ENCODE measurements around the gene POFUT1.

POFUT1 gene

GRCh38 chr20:32208499-32209154 is 947 bp downstream of the POFUT1 start:
- DNase-seq, result no peak

GRCh38 chr20:32209850-32210605 is 2.3 kb downstream of the POFUT1 start:
- no peak for DNase-seq

- no peak for DNase-seq
Observed at GRCh38 chr20:32213870-32214269, 6.2 kb downstream of the POFUT1 start.

GRCh38 chr20:32215147-32215546 is 7.5 kb downstream of the POFUT1 start:
- no peak for DNase-seq

GRCh38 chr20:32215729-32216128 is 8.0 kb downstream of the POFUT1 start:
- DNase-seq, result no peak

GRCh38 chr20:32216179-32217142 is 8.8 kb downstream of the POFUT1 start:
- DNase-seq, result no peak

- no peak for DNase-seq
Observed at GRCh38 chr20:32218156-32218900, 10.6 kb downstream of the POFUT1 start.

GRCh38 chr20:32224463-32224862 is 16.8 kb downstream of the POFUT1 start:
- no peak for DNase-seq

- DNase-seq, result no peak
Observed at GRCh38 chr20:32226391-32226790, 18.7 kb downstream of the POFUT1 start.

- DNase-seq, result no peak
Observed at GRCh38 chr20:32227306-32227705, 19.6 kb downstream of the POFUT1 start.

- DNase-seq, result no peak
Observed at GRCh38 chr20:32227744-32228688, 20.3 kb downstream of the POFUT1 start.

GRCh38 chr20:32229251-32229747 is 21.6 kb downstream of the POFUT1 start:
- DNase-seq, result no peak

- no peak for DNase-seq
Observed at GRCh38 chr20:32230707-32231106, 23.0 kb downstream of the POFUT1 start.

GRCh38 chr20:32231245-32231644 is 23.6 kb downstream of the POFUT1 start:
- DNase-seq, result no peak

- DNase-seq, result no peak
Observed at GRCh38 chr20:32231847-32232246, 24.2 kb downstream of the POFUT1 start.

- DNase-seq, result no peak
Observed at GRCh38 chr20:32232326-32232886, 24.7 kb downstream of the POFUT1 start.

GRCh38 chr20:32233286-32233685 is 25.6 kb downstream of the POFUT1 start:
- no peak for DNase-seq

- no peak for DNase-seq
Observed at GRCh38 chr20:32234135-32234808, 26.6 kb downstream of the POFUT1 start.

- no peak for DNase-seq
Observed at GRCh38 chr20:32235331-32236047, 27.8 kb downstream of the POFUT1 start.
